PC-3 (cell line): ENCODE results near the gene ZDHHC13. TPM values are rescaled to one million over a fixed set of nuclear protein-coding genes. Genes with fewer than 3 reads are reported as not detected.

Experiments
- ATAC-seq: fragments of 200-7000 bp; cut with Tn5 transposase; 2 replicates; pipeline ENCODE4 v1.9.1; 2020; ENCODE audit warnings: mild to moderate bottlenecking, moderate library complexity
- BruUV-seq: library from RNA; stranded (reverse); fragments of 400-500 nt; replicated peaks from 2 replicates; lab custom pipeline; 2021; lab: Mats Ljungman, UMichigan
- CTCF ChIA-PET: fragments of 300-600 bp; sonication (Branson Sonifier 250); formaldehyde crosslinking; loops from one replicate; lab custom pipeline; 2022; ENCODE audit warnings: antibody characterized with exemption; lab: Charles Lee
- POLR2A ChIA-PET: fragments of 300-600 bp; sonication (Branson Sonifier 250); formaldehyde crosslinking; loops from one replicate; lab custom pipeline; 2022; ENCODE audit warnings: antibody characterized with exemption; ENCODE audit not compliant: unreplicated experiment; lab: Charles Lee
- DNase-seq: peaks from one replicate; pipeline ENCODE4 v3.0.0-alpha.2; 2015
- H2AFZ ChIP-seq: fragments of 300-600 bp; sonication (generic); 2 replicates; pipeline ENCODE4 v1.6.0; 2016; ENCODE audit warnings: antibody characterized with exemption, low read length
- H3F3A ChIP-seq: fragments of 300-600 bp; sonication (generic); one replicate; pipeline ENCODE4 v1.6.0; 2017; ENCODE audit warnings: antibody characterized with exemption, low read length, control low read depth, mild to moderate bottlenecking; ENCODE audit not compliant: unreplicated experiment
- H3K27ac ChIP-seq: fragments of 300-600 bp; sonication (generic); 2 replicates; pipeline ENCODE4 v1.5.1; 2016; ENCODE audit warnings: mild to moderate bottlenecking, low read length
- H3K27me3 ChIP-seq: fragments of 300-600 bp; sonication (generic); 2 replicates; pipeline ENCODE4 v1.6.1; 2016; ENCODE audit warnings: low read length, mixed read lengths
- H3K36me3 ChIP-seq: fragments of 300-600 bp; sonication (generic); 2 replicates; pipeline ENCODE4 v1.6.1; 2016; ENCODE audit warnings: low read depth, mixed run types, low read length, mixed read lengths
- H3K4me1 ChIP-seq: fragments of 300-600 bp; sonication (generic); 2 replicates; pipeline ENCODE4 v1.5.1; 2016; ENCODE audit warnings: low read length; ENCODE audit not compliant: insufficient read depth
- H3K4me2 ChIP-seq: fragments of 300-600 bp; sonication (generic); 2 replicates; pipeline ENCODE4 v1.6.0; 2016; ENCODE audit warnings: low read length
- H3K4me3 ChIP-seq: fragments of 300-600 bp; sonication (generic); 2 replicates; pipeline ENCODE4 v1.5.1; 2016; ENCODE audit warnings: mild to moderate bottlenecking, low read length, mixed read lengths
- H3K79me2 ChIP-seq: fragments of 300-600 bp; sonication (generic); 2 replicates; pipeline ENCODE4 v1.6.1; 2017; ENCODE audit warnings: low read length, mixed read lengths
- H3K9ac ChIP-seq: fragments of 300-600 bp; sonication (generic); 2 replicates; pipeline ENCODE4 v1.6.0; 2016; ENCODE audit warnings: mild to moderate bottlenecking, low read length
- H3K9me2 ChIP-seq: fragments of 300-600 bp; sonication (generic); replicated peaks from 2 replicates; pipeline ENCODE4 v1.6.1; 2016; ENCODE audit warnings: mixed run types, low read length, mixed read lengths
- H3K9me3 ChIP-seq: fragments of 300-600 bp; sonication (generic); 2 replicates; pipeline ENCODE4 v1.6.1; 2016; ENCODE audit warnings: low read length, mixed read lengths
- H4K20me1 ChIP-seq: fragments of 300-600 bp; sonication (generic); 2 replicates; pipeline ENCODE4 v1.6.1; 2016; ENCODE audit warnings: low read length, mixed read lengths
- CTCF ChIP-seq: fragments of 300-600 bp; sonication (generic); conservative IDR thresholded peaks from 2 replicates; pipeline ENCODE4 v1.5.1; 2017; ENCODE audit warnings: antibody characterized with exemption, low read depth, mild to moderate bottlenecking, low read length
- EZH2 ChIP-seq: fragments of 300-600 bp; sonication (generic); IDR thresholded peaks from one replicate; pipeline ENCODE4 v1.6.1; 2017; ENCODE audit warnings: antibody characterized with exemption, mild to moderate bottlenecking, low read length; ENCODE audit not compliant: unreplicated experiment
- EZH2phosphoT487 ChIP-seq: fragments of 300-600 bp; sonication (generic); IDR thresholded peaks from 2 replicates; pipeline ENCODE4 v1.6.1; 2018; ENCODE audit warnings: mild to moderate bottlenecking, antibody characterized with exemption, low read length, borderline replicate concordance
- intact Hi-C: fragments of 100-400 bp; cut with micrococcal nuclease; formaldehyde crosslinking; loops from 2 replicates; pipeline ENCODE4 v1.9.0; 2023
- total RNA-seq: library from RNA; depleted of rRNA; stranded (reverse); fragments of >200 nt; gene quantifications from 2 replicates; pipeline ENCODE4 v1.2.3, GENCODE V29; 2014

ZDHHC13 gene
- total RNA-seq, 1 experiment from 2014 or later = 21.2 TPM

GRCh38 chr11:19200410-19201201 lies 83.6 kb downstream of the ZDHHC13 start:
- intact Hi-C loops = loop anchor here (1.0 kb wide), 1 partner anchor 33 kb away; no protein-coding TSS in a partner anchor
- no peak for TF ChIP-seq CTCF
- no peak for TF ChIP-seq EZH2
- TF ChIP-seq EZH2phosphoT487 = no peak
- CTCF ChIA-PET = interaction anchor here (0.7 kb wide), 1 partner anchor 51 kb away, joined by 3 read pairs; no protein-coding TSS in a partner anchor
- BruUV-seq = no TSS peak
- H3K36me3 ChIP-seq = no peaks in the 10 kb centered on the region
- no peak overlapping the region for H3K9ac ChIP-seq
- ATAC-seq (peak; percentile 91), DNase-seq (peak; percentile 89)
- H3K27me3 ChIP-seq = no peaks in the 10 kb centered on the region
- H3K4me1 ChIP-seq = peaks cover 28% of the 10 kb centered on the region
- H3K4me2 ChIP-seq = peak overlapping the region; percentile 62
- no peak overlapping the region for H3K4me3 ChIP-seq
- H3K27ac ChIP-seq = peak overlapping the region; percentile 49
- H3K9me2 ChIP-seq = no peaks in the 10 kb centered on the region
- H3K9me3 ChIP-seq = no peaks in the 10 kb centered on the region
- POLR2A ChIA-PET = no interaction called here
- no peaks in the 10 kb centered on the region for H3K79me2 ChIP-seq
- no peaks in the 10 kb centered on the region for H3F3A ChIP-seq
- H4K20me1 ChIP-seq = no peaks in the 10 kb centered on the region
- no peak overlapping the region for H2AFZ ChIP-seq

GRCh38 chr11:19201737-19202605 lies 85.0 kb downstream of the ZDHHC13 start, which contains the start of gene CSRP3:
TSS of gene CSRP3 (minus strand) at chr11:19201983. CDS start at chr11:19192448, 9,535 bp downstream.
- POLR2A ChIA-PET = no interaction called here
- TF ChIP-seq CTCF (no peak), EZH2phosphoT487 (no peak), EZH2 (no peak)
- Histone ChIP-seq H3K27me3 (peaks cover 3% of the 10 kb centered on the region), H3K9me3 (no peaks in the 10 kb centered on the region), H3F3A (no peaks in the 10 kb centered on the region), H2AFZ (no peak within 1 kb of the TSS), H3K9ac (no peak within 1 kb of the TSS), H3K4me3 (no peak within 1 kb of the TSS), H3K4me1 (peaks cover 28% of the 10 kb centered on the region), H4K20me1 (no peaks in the 10 kb centered on the region), H3K27ac (peak within 1 kb of the TSS; percentile 49), H3K9me2 (no peaks in the 10 kb centered on the region), H3K36me3 (no peaks in the 10 kb centered on the region), H3K4me2 (peak within 1 kb of the TSS; percentile 62), H3K79me2 (no peaks in the 10 kb centered on the region)
- intact Hi-C loops = no loop called here
- DNase-seq (no peak), ATAC-seq (no peak)
- CTCF ChIA-PET = no interaction called here
- no TSS peak for BruUV-seq
